K562 (cell line): Measurements from ENCODE around the gene DOCK8. TPM values are rescaled to one million over a fixed set of nuclear protein-coding genes. Genes with fewer than 3 reads are reported as not detected.

Experiments
- ELK1 ChIP-seq: sonication (generic); formaldehyde crosslinking; IDR thresholded peaks from 2 replicates; pipeline ENCODE4 v1.8.1; 2022; ENCODE audit warnings: missing genetic modification reagents
- HCFC1 ChIP-seq: IDR thresholded peaks from 2 replicates; pipeline ENCODE4 v1.6.1; 2012; ENCODE audit warnings: low read depth, low read length, improper control_type of control experiment
- KHSRP ChIP-seq: fragments of 450-650 bp; IDR thresholded peaks from 2 replicates; pipeline ENCODE4 v1.6.1; 2017
- KLF13 ChIP-seq: fragments of 450-650 bp; IDR thresholded peaks from 2 replicates; pipeline ENCODE4 v1.6.1; 2016; ENCODE audit warnings: missing genetic modification characterization, low read depth, mild to moderate bottlenecking, missing compliant biosample characterization, moderate library complexity, borderline replicate concordance
- TGIF2 ChIP-seq: sonication (generic); formaldehyde crosslinking; IDR thresholded peaks from 2 replicates; pipeline ENCODE4 v1.8.1; 2022; ENCODE audit warnings: mild to moderate bottlenecking, missing genetic modification reagents, moderate library complexity
- VEZF1 ChIP-seq: fragments of 200-800 bp; sonication (Bioruptor generic); IDR thresholded peaks from 2 replicates; pipeline ENCODE4 v1.6.1; 2017; ENCODE audit warnings: missing genetic modification characterization, missing compliant biosample characterization
- ZNF175 ChIP-seq: fragments of 200-800 bp; sonication (Bioruptor generic); IDR thresholded peaks from 2 replicates; pipeline ENCODE4 v1.6.1; 2016; ENCODE audit warnings: low read depth, mild to moderate bottlenecking, missing genetic modification characterization, missing compliant biosample characterization
- ZNF184 ChIP-seq: sonication (generic); formaldehyde crosslinking; IDR thresholded peaks from 2 replicates; pipeline ENCODE4 v1.5.0; 2020; ENCODE audit warnings: missing genetic modification reagents
- ZNF217 ChIP-seq: sonication (generic); formaldehyde crosslinking; IDR thresholded peaks from 2 replicates; pipeline ENCODE4 v1.8.0; 2022; ENCODE audit warnings: mild to moderate bottlenecking, missing genetic modification reagents
- ZNF431 ChIP-seq: sonication (generic); formaldehyde crosslinking; IDR thresholded peaks from 2 replicates; pipeline ENCODE4 v1.8.0; 2022; ENCODE audit warnings: mild to moderate bottlenecking, missing genetic modification reagents
- ZNF584 ChIP-seq: fragments of 200-800 bp; sonication (Bioruptor generic); IDR thresholded peaks from 2 replicates; pipeline ENCODE4 v1.6.1; 2016; ENCODE audit warnings: low read depth, mild to moderate bottlenecking, missing genetic modification characterization, missing compliant biosample characterization
- ZNF668 ChIP-seq: fragments of 250-450 bp; sonication (Bioruptor Pico); IDR thresholded peaks from 2 replicates; pipeline ENCODE4 v1.8.0; 2022; ENCODE audit warnings: mild to moderate bottlenecking, inconsistent platforms
- polyA plus RNA-seq, 8 experiments: library from polyadenylated mRNA; depleted of rRNA in 4 of 8; stranded (reverse) in 5 of 8; unstranded in 3 of 8; fragments of >200 nt; fragmentation: Nextera tagmentation in 2 of 8; fragmentation: Illumina TruSeq in 1 of 8; extraction: Ambion mirVana in 2 of 8; extraction: Trizol in 1 of 8; gene quantifications; 2 replicates each; pipeline versions ENCODE4 v1.2.1 to v1.2.3, GENCODE V29; 2011 to 2014; ENCODE audit warnings: inconsistent platforms in 1 of 8, missing spikeins in 1 of 8
- total RNA-seq, 7 experiments: library from RNA; depleted of rRNA in 6 of 7; stranded (reverse); fragments of >200 nt in 6 of 7; fragmentation: Illumina TruSeq in 2 of 7; extraction: Trizol in 2 of 7; gene quantifications; 2 replicates each; pipeline versions ENCODE4 v1.2.1 to v1.2.3, GENCODE V29; 2011 to 2021; ENCODE audit warnings: low replicate concordance in 1 of 7

The DOCK8 gene
- total and polyA plus RNA-seq, 9 of the 15 experiments (the other 6 are each of a cell fraction or from before 2014, with no cell fraction given): 14.4 to 53.8 (median 25.1) TPM

GRCh38 chr9:237858-238345 is 23.2 kb downstream of the DOCK8 start (continued):
- TF ChIP-seq TGIF2 (no peak), ZNF184 (CRISPR knock-in tag) (no peak), ZNF668 (CRISPR knock-in tag) (no peak), KHSRP (no peak), KLF13 (tag) (no peak), ZNF217 (CRISPR knock-in tag) (no peak), HCFC1 (no peak), ZNF584 (CRISPR knock-in tag) (0 out of 2 replicates have a peak, but pooled peaks have one; percentile 1), ZNF175 (CRISPR knock-in tag) (no peak), ELK1 (no peak), ZNF431 (CRISPR knock-in tag) (no peak), VEZF1 (0 out of 2 replicates have a peak, but pooled peaks have one; percentile 39)
